Measurements from ENCODE around the gene PRR33.

DNA sequence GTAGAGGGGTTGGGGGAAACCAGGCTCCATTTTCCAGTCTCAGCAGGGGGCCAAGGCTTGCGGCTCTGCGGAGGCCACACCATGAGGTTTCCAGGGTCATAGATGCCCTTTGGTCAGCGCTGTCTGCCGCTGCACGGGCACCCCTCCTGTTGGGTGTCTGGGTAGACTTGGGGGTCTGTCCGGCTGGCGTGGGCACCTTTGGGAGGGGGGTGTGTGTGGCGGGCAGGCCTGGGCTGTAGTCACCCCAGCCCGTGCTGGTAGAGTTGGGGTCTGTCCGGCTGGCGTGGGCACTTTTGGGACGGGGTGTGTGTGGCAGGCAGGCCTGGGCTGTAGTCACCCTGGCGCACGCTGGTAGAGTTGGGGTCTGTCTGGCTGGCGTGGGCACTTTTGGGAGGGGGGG lies 20.2 kb downstream of the PRR33 start:
- no peak for TF ChIP-seq EZH2phosphoT487 (IDR thresholded peaks at IDR 0.05; ENCODE audit: borderline replicate concordance)
- TF ChIP-seq, protein P1, sequence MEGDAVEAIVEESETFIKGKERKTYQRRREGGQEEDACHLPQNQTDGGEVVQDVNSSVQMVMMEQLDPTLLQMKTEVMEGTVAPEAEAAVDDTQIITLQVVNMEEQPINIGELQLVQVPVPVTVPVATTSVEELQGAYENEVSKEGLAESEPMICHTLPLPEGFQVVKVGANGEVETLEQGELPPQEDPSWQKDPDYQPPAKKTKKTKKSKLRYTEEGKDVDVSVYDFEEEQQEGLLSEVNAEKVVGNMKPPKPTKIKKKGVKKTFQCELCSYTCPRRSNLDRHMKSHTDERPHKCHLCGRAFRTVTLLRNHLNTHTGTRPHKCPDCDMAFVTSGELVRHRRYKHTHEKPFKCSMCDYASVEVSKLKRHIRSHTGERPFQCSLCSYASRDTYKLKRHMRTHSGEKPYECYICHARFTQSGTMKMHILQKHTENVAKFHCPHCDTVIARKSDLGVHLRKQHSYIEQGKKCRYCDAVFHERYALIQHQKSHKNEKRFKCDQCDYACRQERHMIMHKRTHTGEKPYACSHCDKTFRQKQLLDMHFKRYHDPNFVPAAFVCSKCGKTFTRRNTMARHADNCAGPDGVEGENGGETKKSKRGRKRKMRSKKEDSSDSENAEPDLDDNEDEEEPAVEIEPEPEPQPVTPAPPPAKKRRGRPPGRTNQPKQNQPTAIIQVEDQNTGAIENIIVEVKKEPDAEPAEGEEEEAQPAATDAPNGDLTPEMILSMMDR (conservative IDR thresholded peaks at IDR 0.05; ENCODE audit: low read length): no peak
